GM23338 (cell line): ENCODE data around the gene ATP9B. TPM values are rescaled to one million over a fixed set of nuclear protein-coding genes. Genes with fewer than 3 reads are reported as not detected.

Experiments
- ATAC-seq: fragments of 200-7000 bp; cut with Tn5 transposase; 3 replicates; pipeline ENCODE4 v1.9.1; 2020
- DNase-seq: peaks from one replicate; pipeline ENCODE4 v3.0.0-alpha.2; 2015; ENCODE audit warnings: low spot score
- H2AFZ ChIP-seq: fragments of 200-600 bp; sonication (generic); 2 replicates; pipeline ENCODE4 v1.8.0; 2016; ENCODE audit warnings: antibody characterized with exemption, mild to moderate bottlenecking, moderate library complexity
- H3F3A ChIP-seq: fragments of 200-600 bp; sonication (generic); replicated peaks from 2 replicates; pipeline ENCODE4 v1.8.0; 2017; ENCODE audit warnings: antibody characterized with exemption, mixed run types, low read depth
- H3K27ac ChIP-seq: fragments of 200-600 bp; sonication (generic); 2 replicates; pipeline ENCODE4 v1.6.1; 2016; ENCODE audit warnings: low read depth
- H3K27me3 ChIP-seq: fragments of 200-600 bp; sonication (generic); 2 replicates; pipeline ENCODE4 v1.8.0; 2016; ENCODE audit warnings: mild to moderate bottlenecking, mixed run types, moderate library complexity; ENCODE audit not compliant: insufficient read depth
- H3K36me3 ChIP-seq: fragments of 200-600 bp; sonication (generic); 2 replicates; pipeline ENCODE4 v1.8.0; 2016; ENCODE audit warnings: mild to moderate bottlenecking; ENCODE audit not compliant: insufficient read depth
- H3K4me1 ChIP-seq: fragments of 200-600 bp; sonication (generic); 2 replicates; pipeline ENCODE4 v1.8.0; 2016; ENCODE audit warnings: mild to moderate bottlenecking, moderate library complexity; ENCODE audit not compliant: insufficient read depth
- H3K4me2 ChIP-seq: fragments of 200-600 bp; sonication (generic); 2 replicates; pipeline ENCODE4 v1.7.1; 2017; ENCODE audit warnings: mixed run types
- H3K4me3 ChIP-seq: fragments of 200-600 bp; sonication (generic); 2 replicates; pipeline ENCODE4 v1.6.1; 2016; ENCODE audit warnings: mixed run types
- H3K79me2 ChIP-seq: fragments of 200-600 bp; sonication (generic); replicated peaks from 2 replicates; pipeline ENCODE4 v1.8.0; 2017; ENCODE audit warnings: mild to moderate bottlenecking; ENCODE audit not compliant: insufficient read depth
- H3K9me2 ChIP-seq: fragments of 200-600 bp; sonication (generic); 2 replicates; pipeline ENCODE4 v1.8.0; 2017; ENCODE audit not compliant: insufficient read depth
- H4K20me1 ChIP-seq: fragments of 200-600 bp; sonication (generic); replicated peaks from 2 replicates; pipeline ENCODE4 v1.8.0; 2017; ENCODE audit warnings: mild to moderate bottlenecking; ENCODE audit not compliant: insufficient read depth
- H3K27ac Mint-ChIP-seq: 2 replicates; pipeline ENCODE4 v1.8.0; 2020; ENCODE audit warnings: inconsistent platforms, mild to moderate bottlenecking, moderate library complexity, mixed read lengths
- H3K27me3 Mint-ChIP-seq: 3 replicates; pipeline ENCODE4 v1.8.0; 2022; ENCODE audit warnings: low read depth, mild to moderate bottlenecking, moderate library complexity, mixed read lengths, inconsistent platforms; ENCODE audit not compliant: insufficient read depth, poor library complexity
- H3K36me3 Mint-ChIP-seq: 3 replicates; pipeline ENCODE4 v1.8.0; 2021; ENCODE audit warnings: low read depth, mild to moderate bottlenecking, inconsistent platforms, moderate library complexity, mixed read lengths
- H3K4me1 Mint-ChIP-seq: 3 replicates; pipeline ENCODE4 v1.8.0; 2020; ENCODE audit warnings: mild to moderate bottlenecking, inconsistent platforms, mixed read lengths
- H3K4me3 Mint-ChIP-seq: 3 replicates; pipeline ENCODE4 v1.8.0; 2021; ENCODE audit warnings: moderate library complexity, mild to moderate bottlenecking, inconsistent platforms, mixed read lengths
- H3K9me3 Mint-ChIP-seq: 3 replicates; pipeline ENCODE4 v1.8.0; 2020; ENCODE audit warnings: moderate library complexity, mild to moderate bottlenecking, inconsistent platforms, mixed read lengths
- CTCF ChIP-seq, 2 experiments: fragments of 200-600 bp in 1 of 2; sonication (generic) in 1 of 2; conservative IDR thresholded peaks; 2 replicates each; pipeline versions ENCODE4 v1.5.1 to v1.6.1; 2016 to 2017; ENCODE audit warnings: antibody characterized with exemption in 2 of 2, low read depth in 2 of 2, mild to moderate bottlenecking in 2 of 2, moderate library complexity in 1 of 2
- EZH2phosphoT487 ChIP-seq: fragments of 200-600 bp; sonication (generic); IDR thresholded peaks from one replicate; pipeline ENCODE4 v1.8.1; 2018; ENCODE audit warnings: antibody characterized with exemption; ENCODE audit not compliant: unreplicated experiment
- JUNB ChIP-seq: IDR thresholded peaks from one replicate; pipeline ENCODE4 v1.6.1; 2016; ENCODE audit warnings: antibody characterized with exemption; ENCODE audit not compliant: unreplicated experiment
- NANOG ChIP-seq: IDR thresholded peaks from 2 replicates; pipeline ENCODE4 v1.6.1; 2016; ENCODE audit warnings: antibody characterized with exemption, borderline replicate concordance
- POLR2AphosphoS5 ChIP-seq: IDR thresholded peaks from 2 replicates; pipeline ENCODE4 v1.6.1; 2016; ENCODE audit warnings: antibody characterized with exemption, low read depth
- STAT1 ChIP-seq: IDR thresholded peaks from one replicate; pipeline ENCODE4 v1.6.1; 2016; ENCODE audit warnings: antibody characterized with exemption; ENCODE audit not compliant: unreplicated experiment
- ZNF462 ChIP-seq: fragments of 250-450 bp; sonication (Bioruptor Pico); IDR thresholded peaks from 2 replicates; pipeline ENCODE4 v1.5.0; 2020; ENCODE audit warnings: mild to moderate bottlenecking, moderate library complexity
- polyA plus RNA-seq: library from polyadenylated mRNA; unstranded; fragments of >200 nt; fragmentation: Nextera tagmentation; extraction: Ambion mirVana; gene quantifications from 2 replicates; pipeline ENCODE4 v1.2.1, GENCODE V29; 2016
- total RNA-seq: library from RNA; depleted of rRNA; stranded (reverse); fragments of >200 nt; shearing (Covaris generic); gene quantifications from 2 replicates; pipeline ENCODE4 v1.2.3, GENCODE V29; 2014

The ATP9B gene
- total and polyA plus RNA-seq, 2 experiments from 2014 or later: 14.2 to 25.6 TPM

GRCh38 chr18:79314838-79315388 lies 245.7 kb downstream of the ATP9B start:
- H3K4me2 ChIP-seq: no peak overlapping the region
- H3F3A ChIP-seq: no peaks in the 10 kb centered on the region
- no peaks in the 10 kb centered on the region for H3K79me2 ChIP-seq
- Mint-ChIP-seq H3K9me3 (no peaks in the 10 kb centered on the region), H3K36me3 (peaks cover 9% of the 10 kb centered on the region), H3K27me3 (peaks cover 4% of the 10 kb centered on the region), H3K27ac (no peak overlapping the region), H3K4me1 (peaks cover 4% of the 10 kb centered on the region; the same call in 2 of the 3 replicates), H3K4me3 (no peak overlapping the region)
- H3K4me1 ChIP-seq: no peaks in the 10 kb centered on the region
- H3K4me3 ChIP-seq: no peak overlapping the region
- H3K27ac ChIP-seq: no peak overlapping the region
- H3K9me2 ChIP-seq: no peaks in the 10 kb centered on the region
- no peaks in the 10 kb centered on the region; the same call in 1 of the 2 replicates for H4K20me1 ChIP-seq
- ATAC-seq (no peak), DNase-seq (no peak)
- TF ChIP-seq POLR2AphosphoS5 (no peak), NANOG (no peak), EZH2phosphoT487 (no peak), STAT1 (no peak), CTCF (conservative IDR thresholded peaks at IDR 0.05; ENCODE audit: low read depth in 2 of 2) (no peak), ZNF462 (CRISPR knock-in tag) (no peak), JUNB (no peak)
- H2AFZ ChIP-seq: no peak overlapping the region
- H3K27me3 ChIP-seq: no peaks in the 10 kb centered on the region
- H3K36me3 ChIP-seq: no peaks in the 10 kb centered on the region
